GM18511 (cell line): ENCODE data around the gene VAV1.
"Not testable (repeated sequence)": the region's sequence is repeated elsewhere in the genome, so short reads cannot be mapped to it uniquely, and the experiment has no call there.

Experiments used
- ATAC-seq: cut with Tn5 transposase; IDR thresholded peaks from one replicate; pipeline ENCODE4 v1.9.1; 2021; ENCODE audit warnings: mild to moderate bottlenecking, moderate library complexity; ENCODE audit not compliant: unreplicated experiment

Gene VAV1

DNA sequence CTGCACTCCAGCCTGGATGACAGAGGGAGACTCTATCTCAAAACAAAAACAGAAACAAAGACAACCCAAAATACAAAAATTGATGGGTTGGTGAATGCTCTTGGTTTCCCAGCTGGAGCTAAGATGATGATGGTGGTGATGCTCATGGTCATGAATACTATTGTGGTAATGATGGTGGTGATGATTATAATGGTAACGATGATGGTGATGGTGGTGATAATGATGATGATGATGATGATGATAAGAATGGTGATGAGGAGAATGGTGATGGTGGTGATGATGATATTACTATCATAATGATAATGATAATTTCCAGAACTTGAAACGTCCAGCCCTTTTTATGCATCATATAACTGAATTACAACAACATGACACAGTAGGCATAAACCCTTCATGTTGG is 40.1 kb downstream of the VAV1 start:
- ATAC-seq, result no peak

DNA sequence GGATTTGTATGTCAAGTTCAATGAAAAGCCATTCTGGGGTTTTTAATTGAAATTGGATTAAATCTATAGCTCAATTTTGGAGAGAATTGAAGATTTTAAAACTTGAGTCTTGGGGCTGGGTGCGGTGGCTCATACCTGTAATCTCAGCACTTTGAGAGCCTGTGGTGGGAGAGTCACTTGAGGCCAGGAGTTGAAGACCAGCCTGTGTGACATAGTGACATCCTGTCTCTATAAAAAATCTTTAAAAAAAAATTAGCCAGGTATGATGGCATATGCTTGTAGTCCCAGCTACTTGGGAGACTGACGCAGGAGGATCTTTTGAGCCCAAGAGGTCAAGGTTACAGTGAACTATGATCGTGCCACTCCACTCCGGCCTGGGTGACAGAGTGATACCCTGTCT is 41.2 kb downstream of the VAV1 start:
- no peak for ATAC-seq

DNA sequence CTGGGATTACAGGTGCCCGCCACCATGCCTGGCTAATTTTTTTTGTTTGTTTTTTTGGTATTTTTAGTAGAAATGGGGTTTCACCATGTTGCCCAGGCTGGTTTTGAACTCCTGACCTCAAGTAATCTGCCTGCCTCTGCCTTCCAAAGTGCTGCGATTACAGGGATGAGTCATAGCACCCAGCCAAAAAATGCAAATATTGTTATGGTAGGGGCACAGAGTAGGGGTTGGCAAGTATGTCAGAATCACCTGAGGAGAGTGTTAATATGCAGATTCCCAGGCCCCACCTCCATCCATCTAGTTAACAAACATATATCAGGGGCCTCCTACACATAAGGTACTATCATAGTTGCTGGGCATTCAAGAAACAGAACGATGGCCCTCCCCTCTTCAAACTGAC is 44.7 kb downstream of the VAV1 start:
- no peak for ATAC-seq

DNA sequence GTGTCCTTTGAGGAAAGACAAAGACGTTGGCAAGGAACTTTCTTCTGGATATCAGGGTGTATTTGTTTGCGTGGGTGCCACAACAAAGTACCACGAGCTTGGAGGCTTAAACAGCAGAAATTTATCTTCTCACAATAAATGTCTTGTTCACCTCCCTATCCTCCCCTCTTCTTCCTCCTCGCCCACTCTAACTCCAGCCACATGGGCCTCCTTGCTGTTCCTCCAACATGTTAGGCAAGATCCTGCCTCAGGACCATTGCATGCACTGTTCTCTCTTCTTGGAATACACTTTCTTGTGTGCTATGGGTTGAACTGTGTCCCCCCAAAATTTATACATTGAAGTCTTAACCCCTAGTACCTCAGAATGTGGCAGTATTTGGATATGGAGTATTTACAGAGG is 45.7 kb downstream of the VAV1 start:
- ATAC-seq, result no peak

DNA sequence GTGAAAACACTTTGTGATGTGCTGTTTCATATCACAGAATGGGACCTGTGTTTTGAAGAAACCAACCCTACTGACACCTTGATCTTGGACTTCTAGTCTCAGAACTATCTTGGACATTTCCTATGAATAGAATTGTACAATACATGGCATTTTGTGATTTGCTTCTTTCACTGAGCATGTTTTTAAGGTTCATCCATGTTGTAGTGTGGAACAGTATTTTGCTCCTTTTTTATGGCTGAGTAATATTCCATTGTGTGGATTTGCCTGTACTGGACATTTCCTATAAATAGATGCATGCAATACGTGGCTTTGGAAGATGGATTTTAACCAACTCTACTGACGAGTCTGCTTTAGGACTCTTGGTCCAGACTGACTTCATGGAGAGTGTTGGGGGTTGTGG is 46.8 kb downstream of the VAV1 start:
- ATAC-seq, result no peak

DNA sequence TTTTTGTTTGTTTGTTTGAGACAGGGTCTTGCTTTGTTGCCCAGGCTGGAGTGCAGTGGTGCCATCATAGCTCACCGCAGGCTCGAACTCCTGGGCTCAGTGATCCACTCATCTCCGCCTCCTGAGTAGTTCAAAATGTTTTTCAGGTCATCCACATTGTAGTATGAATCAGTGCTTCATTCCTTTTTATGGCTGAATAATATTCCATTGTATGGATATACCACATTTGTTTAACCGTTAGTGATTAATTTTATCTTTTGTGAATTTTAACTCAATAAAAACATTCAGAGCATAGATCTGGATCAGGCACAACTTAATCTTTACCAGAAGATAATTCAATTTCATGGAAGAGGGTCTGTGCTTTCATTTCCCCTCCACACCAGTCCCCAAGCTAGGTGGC is 47.7 kb downstream of the VAV1 start:
- ATAC-seq, result no peak

DNA sequence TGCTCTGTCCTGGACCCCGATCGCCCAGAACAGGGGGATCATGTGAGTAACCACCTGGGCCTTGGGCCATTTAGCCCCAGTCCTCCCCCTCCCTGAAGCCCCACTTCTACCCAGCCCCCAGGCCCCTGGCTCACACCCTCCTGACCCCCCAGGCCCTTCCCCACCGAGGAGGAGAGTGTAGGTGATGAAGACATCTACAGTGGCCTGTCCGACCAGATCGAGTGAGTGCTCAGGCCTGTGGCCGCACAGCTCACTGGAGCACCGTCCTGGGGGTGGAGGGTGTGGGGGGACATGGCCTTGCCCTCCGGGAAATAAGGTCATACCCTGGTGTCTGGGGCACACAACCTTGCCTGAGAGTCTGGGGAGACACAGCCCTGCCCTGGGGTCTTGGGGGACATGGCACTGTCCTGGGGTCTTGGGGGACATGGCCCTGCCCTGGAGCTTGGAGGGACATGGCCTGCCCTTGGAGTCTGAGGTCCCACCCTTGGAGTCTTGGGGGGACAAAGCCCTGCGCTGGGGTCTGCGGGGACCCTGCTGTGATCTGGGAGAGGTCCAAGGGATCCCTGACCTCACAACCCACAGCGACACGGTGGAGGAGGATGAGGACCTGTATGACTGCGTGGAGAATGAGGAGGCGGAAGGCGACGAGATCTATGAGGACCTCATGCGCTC is 49.3 kb downstream of the VAV1 start:
- ATAC-seq, result no peak

DNA sequence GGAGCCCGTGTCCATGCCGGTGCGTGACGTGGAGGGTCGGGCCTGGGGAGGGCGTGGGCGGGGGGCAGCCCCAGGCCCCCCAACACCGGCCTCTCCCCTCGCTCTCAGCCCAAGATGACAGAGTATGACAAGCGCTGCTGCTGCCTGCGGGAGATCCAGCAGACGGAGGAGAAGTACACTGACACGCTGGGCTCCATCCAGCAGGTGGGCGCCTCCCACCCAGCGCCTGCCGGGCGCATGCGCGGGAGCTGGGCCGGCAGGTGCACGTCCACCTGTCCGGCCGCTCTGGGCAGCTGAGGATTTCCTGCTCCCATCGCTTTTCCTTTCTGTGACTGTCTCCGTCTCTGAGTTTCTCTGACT is 49.8 kb downstream of the VAV1 start:
- ATAC-seq, result no peak

DNA sequence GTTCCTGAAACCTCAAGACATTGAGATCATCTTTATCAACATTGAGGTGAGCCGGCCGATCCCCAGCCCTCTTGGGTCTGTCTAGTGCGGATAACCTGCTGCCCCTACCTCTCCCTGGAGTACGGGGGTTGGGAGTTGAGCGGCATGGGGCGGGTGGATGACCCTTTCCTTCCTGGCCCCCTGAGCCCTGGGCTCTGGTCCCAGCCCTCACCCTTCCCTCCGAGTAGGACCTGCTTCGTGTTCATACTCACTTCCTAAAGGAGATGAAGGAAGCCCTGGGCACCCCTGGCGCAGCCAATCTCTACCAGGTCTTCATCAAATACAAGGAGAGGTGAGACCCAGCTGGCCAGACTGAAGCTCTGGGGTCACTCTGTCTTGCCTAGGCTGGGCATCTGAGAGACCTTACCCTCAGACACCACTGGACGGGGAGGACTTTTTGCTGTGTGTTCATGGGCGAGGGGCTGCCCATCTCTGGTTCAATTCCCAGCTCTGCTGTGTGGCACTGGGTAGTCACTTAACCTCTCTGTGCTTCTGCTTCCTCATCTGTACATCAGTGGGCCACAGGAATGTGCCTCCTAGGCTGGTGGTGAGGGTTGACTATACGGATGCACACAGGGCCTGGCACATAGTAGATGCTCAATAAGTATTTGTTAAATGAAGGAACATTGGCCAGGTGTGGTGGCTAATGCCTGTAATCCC is 52.7 kb downstream of the VAV1 start:
- ATAC-seq, result no peak

DNA sequence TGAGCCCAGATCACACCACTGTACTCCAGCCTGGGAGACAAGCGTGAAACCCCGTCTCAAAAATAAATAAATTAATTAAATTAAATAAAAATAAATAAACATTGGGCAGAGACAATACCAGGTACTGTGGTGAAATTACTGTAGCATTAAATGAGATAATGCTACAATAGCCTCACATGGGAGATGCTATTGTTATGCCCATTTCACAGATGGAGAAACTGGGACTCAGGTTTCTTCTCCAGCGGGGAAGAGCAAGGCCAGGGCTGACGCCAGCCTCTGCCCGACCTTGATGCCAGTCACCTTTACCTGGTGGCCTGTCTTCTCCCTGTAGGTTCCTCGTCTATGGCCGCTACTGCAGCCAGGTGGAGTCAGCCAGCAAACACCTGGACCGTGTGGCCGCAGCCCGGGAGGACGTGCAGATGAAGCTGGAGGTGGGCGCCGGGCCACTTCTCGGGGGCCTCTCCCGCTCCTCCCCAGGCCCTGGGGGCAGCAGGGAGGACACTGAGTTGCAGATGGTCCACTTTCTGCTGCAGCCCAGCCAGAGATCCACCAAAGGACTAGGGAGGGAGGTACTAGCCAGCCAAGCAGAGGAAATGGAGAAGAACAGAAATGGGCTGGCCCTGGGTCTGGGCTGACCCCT is 53.9 kb downstream of the VAV1 start:
- ATAC-seq, result no peak

DNA sequence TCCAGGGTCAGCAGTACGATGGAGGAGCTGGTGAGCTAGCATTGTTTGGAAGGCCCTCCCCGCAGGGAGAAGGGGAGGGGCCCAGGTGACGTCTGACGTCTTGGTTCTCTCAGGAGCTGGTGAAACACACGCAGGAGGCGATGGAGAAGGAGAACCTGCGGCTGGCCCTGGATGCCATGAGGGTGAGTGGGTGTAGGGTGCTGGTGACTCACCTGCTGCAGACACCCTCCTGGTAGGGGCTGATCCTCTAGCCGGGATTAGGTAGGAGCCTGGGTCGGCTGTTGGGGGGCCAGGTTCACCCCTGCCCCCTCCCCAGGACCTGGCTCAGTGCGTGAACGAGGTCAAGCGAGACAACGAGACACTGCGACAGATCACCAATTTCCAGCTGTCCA is 55.8 kb downstream of the VAV1 start:
- ATAC-seq, result no peak

DNA sequence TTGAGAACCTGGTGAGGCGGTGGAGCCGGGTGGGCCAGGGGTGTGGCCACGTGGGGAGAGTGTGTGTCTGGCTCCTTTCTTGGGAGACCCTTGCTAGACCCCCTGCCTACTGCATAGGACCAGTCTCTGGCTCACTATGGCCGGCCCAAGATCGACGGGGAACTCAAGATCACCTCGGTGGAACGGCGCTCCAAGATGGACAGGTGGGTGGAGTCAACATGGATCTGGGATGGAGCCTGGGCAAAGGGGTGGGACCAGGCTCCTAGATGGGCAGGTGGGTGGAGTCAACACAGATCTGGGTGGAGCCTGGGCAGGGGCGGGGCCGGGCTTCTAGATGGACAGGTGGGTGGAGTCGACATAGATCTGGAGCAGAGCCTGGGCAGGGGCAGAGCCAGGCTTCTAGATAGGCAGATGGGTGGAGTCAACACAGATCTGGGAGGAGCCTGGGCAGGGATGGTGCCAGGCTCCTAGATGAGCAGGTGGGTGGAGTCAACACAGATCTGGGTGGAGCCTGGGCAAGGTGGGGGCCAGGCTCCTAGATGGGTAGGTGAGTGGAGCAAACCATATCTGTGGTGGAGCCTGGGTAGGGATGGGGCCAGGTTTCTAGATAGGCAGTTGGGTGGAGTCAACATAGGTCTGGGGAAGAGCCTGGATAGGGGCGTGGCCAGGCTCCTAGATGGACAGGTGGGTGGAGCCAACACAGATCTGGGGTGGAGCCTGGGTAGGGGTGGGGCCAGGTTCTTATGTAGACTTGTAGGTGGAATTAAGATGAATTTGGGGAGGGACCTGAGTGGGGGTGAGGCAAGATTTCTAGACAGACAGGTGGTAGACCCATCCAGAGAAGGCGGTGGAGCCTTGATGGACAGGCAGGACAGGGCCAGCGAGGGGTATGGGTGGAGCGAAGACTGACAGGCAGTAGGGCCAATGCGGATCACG is 56.5 kb downstream of the VAV1 start:
- ATAC-seq, result no peak

DNA sequence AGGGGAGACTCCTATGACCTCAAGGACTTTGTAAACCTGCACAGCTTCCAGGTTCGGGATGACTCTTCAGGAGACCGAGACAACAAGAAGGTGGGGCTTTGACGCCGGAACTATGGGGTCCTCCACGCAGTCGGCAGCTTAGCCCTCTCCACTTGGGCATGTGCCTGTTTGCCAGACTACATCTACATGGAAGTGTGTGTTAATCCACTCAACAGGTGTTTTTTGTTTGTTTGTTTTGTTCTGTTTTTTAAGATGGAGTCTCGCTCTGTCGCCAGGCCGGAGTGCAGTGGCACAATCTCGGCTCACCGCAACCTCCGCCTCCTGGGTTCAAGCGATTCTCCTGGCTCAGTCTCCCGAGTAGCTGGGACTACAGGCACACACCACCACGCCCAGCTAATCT is 57.3 kb downstream of the VAV1 start:
- not testable (repeated sequence) for ATAC-seq

DNA sequence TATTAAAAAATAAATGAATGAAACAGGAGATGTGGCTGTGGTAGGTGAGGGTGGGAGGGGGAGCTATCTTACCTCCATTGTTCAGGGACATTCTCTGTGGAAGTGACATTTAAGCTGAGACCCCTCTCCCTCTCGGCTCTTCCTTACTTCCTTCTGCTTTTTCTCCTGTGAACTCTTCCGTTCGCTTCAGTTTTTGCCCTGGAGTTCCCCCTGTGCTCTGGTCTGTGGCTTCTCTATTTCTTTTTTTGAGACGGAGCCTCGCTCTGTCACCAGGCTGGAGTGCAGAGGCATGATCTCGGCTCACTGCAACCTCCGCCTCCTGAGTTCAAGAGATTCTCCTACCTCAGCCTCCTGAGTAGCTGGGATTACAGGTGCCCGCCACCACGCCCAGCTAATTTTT is 58.6 kb downstream of the VAV1 start:
- not testable (repeated sequence) for ATAC-seq

DNA sequence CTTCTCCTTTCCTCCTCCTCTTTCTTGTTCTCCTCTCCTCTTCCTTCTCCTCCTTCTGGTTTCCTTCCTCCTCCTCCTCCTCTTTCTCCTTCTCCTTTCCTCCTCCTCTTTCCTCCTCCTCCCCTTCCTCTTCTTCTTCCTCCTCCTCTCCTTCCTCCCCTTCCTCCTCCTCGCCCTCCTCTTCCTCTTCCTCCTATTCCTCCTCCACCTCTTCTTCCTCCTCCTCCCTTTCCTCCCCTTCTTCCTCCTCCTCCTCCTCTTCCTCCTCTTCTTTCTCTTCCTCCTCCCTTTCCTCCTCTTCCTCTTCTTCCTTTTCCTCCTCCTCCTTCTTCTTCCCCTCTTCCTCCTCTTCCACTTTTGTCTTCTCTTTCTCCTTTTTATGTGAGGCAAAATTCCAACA is 59.9 kb downstream of the VAV1 start:
- ATAC-seq, result no peak

DNA sequence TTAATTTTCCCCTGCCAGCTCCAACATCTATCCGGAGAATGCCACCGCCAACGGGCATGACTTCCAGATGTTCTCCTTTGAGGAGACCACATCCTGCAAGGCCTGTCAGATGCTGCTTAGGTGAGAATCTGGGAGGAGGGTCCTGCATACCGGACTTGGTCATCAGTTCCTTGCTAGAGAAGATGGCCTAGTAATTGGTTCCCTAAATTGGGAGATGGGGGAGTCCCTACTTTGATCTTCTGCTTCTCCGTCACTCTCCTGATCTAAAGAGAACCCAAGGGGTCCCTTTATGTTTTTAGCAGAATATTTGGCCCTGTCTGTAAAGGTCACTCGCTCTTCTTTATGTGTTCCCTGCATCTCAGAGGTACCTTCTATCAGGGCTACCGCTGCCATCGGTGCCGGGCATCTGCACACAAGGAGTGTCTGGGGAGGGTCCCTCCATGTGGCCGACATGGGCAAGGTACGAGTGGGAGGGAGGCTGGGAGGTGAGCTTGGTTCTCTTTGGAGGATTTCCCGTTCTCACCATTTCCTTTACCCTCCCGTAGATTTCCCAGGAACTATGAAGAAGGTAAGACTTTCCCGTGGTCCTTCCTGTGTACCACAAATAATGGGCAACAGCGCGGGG is 60.8 kb downstream of the VAV1 start:
- ATAC-seq, result no peak

DNA sequence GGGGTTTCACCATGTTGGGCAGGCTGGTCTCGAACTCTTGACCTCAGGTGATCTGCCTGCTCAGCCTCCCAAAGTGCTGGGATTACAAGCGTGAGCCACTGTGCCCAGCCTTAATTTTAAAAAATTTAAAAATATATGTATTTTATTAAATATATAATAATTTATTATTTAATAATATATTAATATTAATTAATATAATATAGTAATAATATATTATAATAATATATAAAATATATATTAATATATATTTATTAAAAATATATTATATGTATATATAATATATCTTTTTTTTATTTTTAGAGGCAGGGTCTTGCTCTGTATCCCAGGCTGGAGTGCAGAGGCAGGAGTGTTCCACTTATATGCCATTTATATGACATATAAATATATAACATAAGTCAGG is 61.9 kb downstream of the VAV1 start:
- ATAC-seq, result no peak

DNA sequence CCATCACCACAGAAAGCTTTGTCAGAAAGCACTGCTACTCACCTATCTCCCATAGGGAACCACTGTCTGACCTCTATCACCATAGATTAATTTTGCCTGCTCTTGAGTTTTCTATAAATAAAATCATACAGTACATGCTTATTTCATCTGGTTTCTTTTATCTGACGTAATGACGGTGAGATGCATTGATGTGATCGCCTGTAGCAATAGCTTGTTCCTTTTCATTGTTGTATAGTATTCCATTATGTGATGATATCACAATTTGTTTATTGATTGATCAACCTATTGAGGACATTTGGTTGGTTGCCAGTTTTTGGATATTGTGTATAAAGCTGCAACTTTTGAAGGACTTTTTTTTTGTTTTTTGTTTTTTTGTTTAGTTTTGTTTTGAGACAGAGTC is 63.0 kb downstream of the VAV1 start:
- no peak for ATAC-seq

DNA sequence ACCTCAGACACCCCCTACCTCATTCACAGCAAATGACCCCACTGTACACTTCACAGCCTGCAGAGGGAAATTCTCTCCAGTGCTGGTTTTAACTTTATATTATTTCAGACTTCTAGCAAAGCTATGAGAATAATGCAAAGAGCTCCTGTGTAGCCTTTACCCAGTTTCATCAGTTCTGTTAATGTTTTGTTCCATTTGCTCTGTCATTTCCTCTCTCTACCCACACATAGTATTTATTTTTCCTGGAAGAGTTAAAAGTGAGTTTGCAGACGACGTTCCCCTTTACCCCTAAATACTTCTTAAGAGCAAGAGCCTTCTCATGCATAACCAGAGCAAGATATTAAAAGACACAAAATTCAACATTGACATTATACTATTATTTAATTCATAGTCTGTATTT is 65.0 kb downstream of the VAV1 start:
- ATAC-seq, result no peak

DNA sequence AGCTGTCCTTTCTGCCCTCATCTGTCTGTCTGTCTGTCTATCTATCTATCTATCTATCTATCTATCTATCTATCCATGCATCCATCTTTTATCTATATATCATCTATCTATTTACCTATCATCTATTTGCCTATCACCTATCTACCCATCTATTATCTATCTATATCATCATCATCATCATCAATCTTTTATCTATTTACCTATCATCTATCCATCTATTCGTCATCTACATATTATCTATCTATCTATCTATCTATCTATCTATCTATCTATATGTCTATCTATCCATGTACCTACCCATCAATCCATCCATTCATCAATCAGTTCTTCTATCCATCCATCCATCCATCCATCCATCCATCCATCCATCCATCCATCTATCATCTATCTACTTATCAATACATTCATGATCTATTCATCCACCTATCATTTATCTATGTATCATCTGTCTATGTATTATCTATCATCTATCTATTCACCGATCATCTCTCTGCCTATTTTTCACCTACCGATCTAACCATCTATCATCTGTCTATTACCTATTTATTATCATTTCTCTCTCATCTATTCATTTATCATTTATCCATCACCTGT is 65.7 kb downstream of the VAV1 start:
- ATAC-seq, result no peak
